HG03442 (cell line): Measurements from ENCODE around the gene NEU2.
"Not testable (repeated sequence)": the region's sequence is repeated elsewhere in the genome, so short reads cannot be mapped to it uniquely, and the experiment has no call there.

Experiments
- ATAC-seq: cut with Tn5 transposase; IDR thresholded peaks from one replicate; pipeline ENCODE4 v1.9.1; 2021; ENCODE audit warnings: mild to moderate bottlenecking, moderate library complexity; ENCODE audit not compliant: unreplicated experiment

NEU2 gene

GRCh38 chr2:233055362-233055761, 22.9 kb downstream of the NEU2 start:
- no peak for ATAC-seq

- ATAC-seq, result no peak
Observed at GRCh38 chr2:233056961-233057605, 24.6 kb downstream of the NEU2 start.

- no peak for ATAC-seq
Observed at GRCh38 chr2:233058717-233059546, 26.5 kb downstream of the NEU2 start.

GRCh38 chr2:233059547-233059796, 27.0 kb downstream of the NEU2 start:
- ATAC-seq, result no peak

- ATAC-seq, result peak; percentile 28
Observed at GRCh38 chr2:233059797-233060500, 27.5 kb downstream of the NEU2 start, which contains the start of gene INPP5D. TSS of gene INPP5D (plus strand) at chr2:233060342. CDS start at chr2:233060479, 137 bp downstream.

- ATAC-seq, result peak; percentile 1
Observed at GRCh38 chr2:233060501-233060979, 28.1 kb downstream of the NEU2 start.

- no peak for ATAC-seq
Observed at GRCh38 chr2:233060980-233061590, 28.6 kb downstream of the NEU2 start.

- ATAC-seq, result no peak
Observed at GRCh38 chr2:233061591-233062450, 29.3 kb downstream of the NEU2 start.

- ATAC-seq, result no peak
Observed at GRCh38 chr2:233062451-233062850, 30.0 kb downstream of the NEU2 start.

- ATAC-seq, result no peak
Observed at GRCh38 chr2:233062946-233063268, 30.4 kb downstream of the NEU2 start.

GRCh38 chr2:233063269-233063975, 30.9 kb downstream of the NEU2 start:
- peak; percentile 36 for ATAC-seq

- no peak for ATAC-seq
Observed at GRCh38 chr2:233063976-233064411, 31.5 kb downstream of the NEU2 start.

- no peak for ATAC-seq
Observed at GRCh38 chr2:233064530-233065199, 32.2 kb downstream of the NEU2 start.

GRCh38 chr2:233065200-233065589, 32.7 kb downstream of the NEU2 start:
- not testable (repeated sequence) for ATAC-seq

GRCh38 chr2:233065954-233066470, 33.5 kb downstream of the NEU2 start:
- no peak for ATAC-seq

GRCh38 chr2:233068762-233069418, 36.4 kb downstream of the NEU2 start:
- ATAC-seq, result no peak

GRCh38 chr2:233072838-233073237, 40.4 kb downstream of the NEU2 start:
- ATAC-seq, result no peak

GRCh38 chr2:233074106-233074505, 41.6 kb downstream of the NEU2 start:
- ATAC-seq, result no peak
